ENCODE data around the gene MUC6.
"Not testable (repeated sequence)": the region's sequence is repeated elsewhere in the genome, so short reads cannot be mapped to it uniquely, and the experiment has no call there.

The MUC6 gene

GRCh38 chr11:984546-984945, 52.0 kb downstream of the MUC6 start:
- no peak for DNase-seq

- DNase-seq = no peak
These were observed 54.8 kb downstream of the MUC6 start for GRCh38 chr11:981764-982163.

DNA sequence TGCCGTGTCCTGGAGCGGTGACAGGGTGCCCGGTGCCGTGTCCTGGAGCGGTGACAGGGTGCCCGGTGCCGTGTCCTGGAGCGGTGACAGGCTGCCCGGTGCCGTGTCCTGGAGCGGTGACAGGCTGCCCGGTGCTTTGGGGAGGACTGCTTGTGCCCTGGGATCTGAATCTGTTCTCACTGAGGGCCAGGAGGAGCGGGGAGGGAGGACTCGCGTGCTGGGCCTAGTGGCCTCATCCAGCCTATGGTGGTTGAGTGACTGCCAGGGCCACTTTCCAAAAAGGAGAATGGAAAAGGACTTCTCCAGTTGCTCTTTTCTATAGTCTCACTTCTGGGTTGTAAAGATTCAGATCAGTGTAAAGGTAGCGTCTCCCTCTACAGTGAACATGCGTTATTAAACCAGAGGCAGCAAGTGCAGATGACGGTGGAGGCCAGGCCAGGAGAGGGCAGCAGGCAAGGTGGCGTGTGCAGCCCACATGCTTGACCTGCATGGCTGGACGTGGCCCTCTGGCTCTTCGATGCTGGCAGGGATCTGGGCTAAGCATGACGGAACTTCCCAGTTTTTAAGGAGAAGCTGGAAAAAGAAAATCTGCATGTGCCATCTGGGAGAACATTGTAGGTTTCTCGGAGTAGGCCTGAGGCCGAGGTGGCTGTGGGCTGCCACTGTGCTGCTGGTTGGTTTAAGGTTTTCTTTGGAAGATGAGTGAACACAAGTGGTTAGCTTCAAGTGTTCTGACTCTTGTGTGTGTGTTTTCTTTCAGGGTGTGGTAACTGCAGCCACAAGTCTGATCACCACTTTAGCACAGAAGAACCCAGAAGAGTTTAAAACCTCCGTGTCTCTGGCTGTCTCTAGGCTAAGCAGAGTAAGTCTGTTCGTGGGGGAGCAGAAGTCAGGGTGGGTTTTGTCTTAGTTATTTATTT, 55.8 kb downstream of the MUC6 start:
- DNase-seq = no peak

- DNase-seq = no peak
These were observed 57.7 kb downstream of the MUC6 start for GRCh38 chr11:978781-979180.

GRCh38 chr11:977830-978720, 58.4 kb downstream of the MUC6 start:
- DNase-seq = no peak

- DNase-seq = no peak
These were observed 59.9 kb downstream of the MUC6 start for GRCh38 chr11:976431-977160.

GRCh38 chr11:975827-976226, 60.7 kb downstream of the MUC6 start:
- no peak for DNase-seq

GRCh38 chr11:975376-975775, 61.1 kb downstream of the MUC6 start:
- DNase-seq = not testable (repeated sequence)

DNA sequence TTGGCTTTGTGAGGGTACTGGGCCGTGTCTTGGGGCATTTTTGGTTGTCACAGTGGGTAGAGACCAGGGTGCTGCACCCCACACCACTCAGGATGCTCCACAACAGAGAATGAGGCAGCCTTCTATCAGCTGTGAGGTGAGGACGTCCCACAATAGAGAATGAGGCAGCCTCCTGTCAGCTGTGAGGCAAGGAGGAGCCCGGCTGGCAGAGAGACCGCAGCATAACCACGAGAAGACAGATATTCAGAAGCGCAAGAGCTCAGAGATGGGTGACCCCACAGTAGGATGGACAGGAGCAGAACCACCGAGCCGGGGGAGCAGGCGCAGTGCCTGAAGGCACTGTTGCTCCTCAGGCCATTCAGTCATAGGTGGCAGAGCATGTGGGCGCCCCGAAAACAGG, 63.3 kb downstream of the MUC6 start:
- DNase-seq = no peak

DNA sequence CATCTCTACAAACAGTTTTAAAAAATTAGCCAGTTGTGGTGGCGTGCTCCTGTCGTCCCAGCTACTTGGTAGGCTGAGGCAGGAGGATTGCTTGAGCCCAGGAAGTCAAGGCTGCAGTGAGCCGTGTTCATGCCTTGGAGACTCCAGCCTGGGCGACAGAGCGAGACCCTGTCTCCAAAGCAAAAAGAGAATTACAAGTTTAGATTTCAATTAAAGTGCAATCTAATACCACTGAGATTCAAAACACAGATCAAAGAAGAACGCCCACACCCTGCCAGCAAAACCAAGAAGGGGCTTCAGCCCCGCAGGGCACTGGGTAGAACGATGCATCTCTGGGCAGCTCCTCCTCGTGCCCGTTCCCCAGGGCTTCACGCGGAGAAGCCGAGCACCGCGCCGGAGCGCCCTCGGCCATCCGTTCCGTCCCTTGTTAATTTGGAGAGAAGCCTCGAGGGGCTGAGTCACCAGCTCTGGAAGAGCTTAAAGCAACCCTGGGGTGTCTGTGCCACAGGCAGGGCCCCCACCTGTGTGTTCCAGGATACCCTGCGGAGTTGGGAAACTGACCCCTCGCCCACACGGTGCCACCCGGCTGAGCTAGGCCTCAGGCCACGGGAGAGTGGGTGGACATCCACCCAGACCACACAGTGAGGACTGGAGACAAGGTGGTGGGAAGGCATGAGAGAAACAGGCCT, 63.9 kb downstream of the MUC6 start:
- DNase-seq = no peak

DNA sequence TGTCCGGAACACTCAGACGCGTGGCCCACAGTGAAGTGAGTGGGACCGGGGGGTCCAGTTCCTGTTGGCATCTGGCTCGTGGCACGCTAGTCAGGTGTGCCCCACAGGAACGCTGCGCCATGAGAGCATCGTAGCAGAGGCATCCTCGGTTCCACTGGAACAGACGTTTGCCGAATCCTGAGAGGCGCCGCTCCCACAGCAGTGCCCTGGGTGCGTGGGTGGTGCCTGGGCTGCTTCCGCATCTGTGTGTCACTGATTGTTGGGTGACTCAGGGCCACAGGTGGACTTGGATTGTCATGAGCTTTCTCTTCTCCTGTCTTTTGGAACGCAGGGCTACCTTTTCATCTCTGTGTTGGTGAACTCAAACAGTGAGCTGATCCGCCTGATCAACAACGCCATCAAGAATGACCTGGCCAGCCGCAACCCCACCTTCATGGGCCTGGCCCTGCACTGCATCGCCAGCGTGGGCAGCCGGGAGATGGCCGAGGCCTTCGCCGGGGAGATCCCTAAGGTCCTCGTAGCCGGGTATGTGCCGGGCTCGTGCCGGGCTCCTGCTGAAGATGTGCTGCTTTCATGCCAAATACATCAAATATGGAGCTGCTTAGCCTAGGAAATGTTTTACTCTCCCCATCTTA, 64.7 kb downstream of the MUC6 start:
- DNase-seq = no peak

DNA sequence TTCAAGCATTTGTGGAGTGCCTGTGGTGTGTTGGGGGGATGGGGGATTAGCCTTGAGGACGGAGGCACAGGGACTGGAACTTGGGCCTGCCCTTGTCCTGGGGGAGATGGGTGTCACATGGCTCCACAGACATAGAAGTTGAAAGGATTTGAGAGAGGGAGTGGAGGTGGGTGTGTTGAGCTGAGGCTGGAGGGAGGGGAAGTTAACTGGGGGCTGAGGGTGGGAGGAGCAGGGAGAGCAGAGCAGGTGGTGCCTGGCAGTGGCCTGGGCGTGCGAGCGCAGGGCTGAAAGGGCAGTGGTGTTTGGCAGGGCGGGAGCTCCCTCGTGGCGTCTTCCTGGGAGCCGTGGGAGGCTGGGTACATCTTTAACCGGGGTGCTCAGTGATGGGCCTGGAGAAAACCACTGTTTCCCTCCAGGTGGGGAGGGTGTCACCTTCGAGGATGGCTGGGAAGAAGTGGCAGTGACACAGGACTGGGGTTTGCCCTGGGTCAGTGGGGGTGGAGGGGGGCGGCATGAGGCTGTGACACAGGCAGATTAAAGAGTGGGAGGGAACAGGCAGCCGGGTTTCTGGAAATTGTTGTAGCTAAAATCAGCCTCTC, 65.3 kb downstream of the MUC6 start:
- no peak for DNase-seq

DNA sequence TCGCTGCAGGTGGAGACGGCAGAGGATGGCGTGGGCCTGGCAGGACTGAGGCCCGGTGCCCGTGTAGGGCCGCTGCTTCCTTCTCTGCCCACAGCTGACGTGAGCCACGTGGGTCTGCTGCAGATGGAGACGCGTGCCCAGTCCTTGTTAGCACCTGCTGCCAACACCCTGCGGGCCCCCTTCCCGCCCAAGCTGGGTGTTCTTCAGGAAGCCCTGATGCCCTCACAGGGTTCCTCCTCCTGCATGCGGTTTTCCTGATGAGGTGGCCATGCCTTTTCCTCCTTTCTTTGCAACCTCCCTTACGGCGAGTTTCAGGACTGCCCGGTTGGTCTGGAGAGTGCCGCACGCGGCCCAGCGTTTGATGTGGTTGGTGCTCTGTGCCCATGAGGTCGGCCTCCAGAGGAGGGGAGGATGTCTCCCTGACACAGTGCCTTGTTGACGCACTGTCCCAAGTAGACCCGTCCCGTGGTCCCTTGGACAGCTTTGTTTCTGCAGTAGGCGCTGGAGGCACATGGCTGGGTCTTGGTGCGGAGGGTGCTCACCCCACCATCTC, 66.1 kb downstream of the MUC6 start:
- no peak for DNase-seq

- DNase-seq = no peak
These were observed 66.8 kb downstream of the MUC6 start for GRCh38 chr11:969651-970205.

GRCh38 chr11:968822-969221, 67.7 kb downstream of the MUC6 start:
- DNase-seq = no peak

DNA sequence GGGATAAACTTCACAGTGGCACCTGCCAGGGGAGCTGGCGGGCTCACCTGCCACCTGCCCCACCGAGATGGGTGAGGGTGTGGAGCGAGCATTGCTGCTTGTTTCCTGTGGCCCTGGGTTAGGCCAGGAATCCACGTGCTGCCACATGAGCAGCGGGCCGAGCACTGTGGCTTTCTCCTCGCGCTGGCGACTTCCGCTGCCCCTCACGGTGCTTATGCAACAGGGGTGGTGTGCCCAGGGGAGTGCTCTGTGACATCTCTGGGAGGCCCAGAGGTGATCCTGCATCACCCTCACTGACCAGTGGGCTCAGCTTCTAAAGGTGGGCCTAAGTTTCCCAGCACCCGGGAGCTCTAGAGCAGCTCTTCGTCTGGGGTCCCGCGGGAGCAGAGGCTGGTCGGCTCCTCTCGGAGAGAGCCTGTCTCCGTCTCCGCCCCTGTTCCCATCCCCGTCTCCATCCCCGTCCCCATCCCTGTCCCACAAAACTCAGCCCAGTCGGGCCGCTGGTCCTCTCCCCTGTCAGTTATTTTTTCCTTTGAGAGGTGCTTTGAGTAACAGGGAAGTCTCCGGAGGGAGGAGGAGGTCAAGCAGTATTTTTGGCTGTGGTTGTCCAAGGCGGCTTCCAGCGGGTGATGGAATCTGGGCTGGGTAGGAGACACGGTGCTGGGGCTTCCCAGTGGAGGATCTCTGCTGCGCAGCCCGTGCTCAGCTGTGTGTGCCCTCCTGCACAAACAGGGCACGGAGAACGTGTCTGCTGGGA, 68.3 kb downstream of the MUC6 start:
- no peak for DNase-seq

DNA sequence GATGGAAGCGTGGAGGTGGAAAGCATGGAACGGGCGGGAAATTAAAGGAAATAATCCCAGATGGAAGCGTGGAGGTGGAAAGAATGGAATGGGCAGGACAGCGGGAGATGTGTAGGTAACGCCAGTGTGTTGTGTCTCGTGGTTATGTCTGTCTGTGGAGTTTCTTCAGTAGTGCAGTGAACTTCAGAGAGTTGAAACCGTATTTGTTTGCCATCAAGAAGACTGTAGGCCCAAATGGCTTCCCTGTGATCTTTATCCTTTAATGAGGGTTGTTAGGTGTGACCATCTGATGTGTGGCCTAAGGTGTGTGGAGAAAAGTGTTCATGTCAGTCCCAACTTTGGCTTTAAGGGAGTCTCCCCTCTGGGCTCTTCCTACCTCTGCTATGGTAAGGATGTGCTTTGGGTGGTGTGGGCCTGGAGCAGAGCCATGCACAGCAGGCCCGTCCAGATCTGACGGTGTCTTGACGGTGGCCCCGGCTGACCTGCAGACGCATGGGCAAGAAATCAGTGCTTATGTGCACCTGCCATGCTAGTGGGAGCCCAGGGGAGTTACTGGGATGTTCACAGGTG, 71.2 kb downstream of the MUC6 start:
- no peak for DNase-seq

- DNase-seq = no peak
These were observed 72.7 kb downstream of the MUC6 start for GRCh38 chr11:963852-964251.

Data from CD4-positive, alpha-beta T cell treated with Interleukin-4 for 4 hours (primary cell).